Karpas-422 (cell line): ENCODE results near the gene FYB2. TPM values are rescaled to one million over a fixed set of nuclear protein-coding genes. Genes with fewer than 3 reads are reported as not detected.

Experiments
- total RNA-seq: library from RNA; depleted of rRNA; stranded (reverse); fragments of >200 nt; shearing (Covaris generic); gene quantifications from 2 replicates; pipeline ENCODE4 v1.2.3, GENCODE V29; 2014; ENCODE audit warnings: low replicate concordance; rRNA removed

FYB2 gene
- total RNA-seq, 1 experiment from 2014 or later, result not detected

Other genes with a start within 250 kb of the FYB2 start
- gene PLPP3, start 239.8 kb downstream of the FYB2 start, total RNA-seq, result 4.4 and 11.3 TPM in 2 replicates
- not detected in 2 replicates for gene PRKAA2, start 174.1 kb downstream of the FYB2 start, total RNA-seq
- not detected in 2 replicates for gene C8A, start 35.4 kb upstream of the FYB2 start, total RNA-seq
- gene C8B, start 146.6 kb upstream of the FYB2 start, total RNA-seq, result not detected in 2 replicates